GM19328 (cell line): ENCODE measurements around the gene KIAA2012.

Experiments
- ATAC-seq: cut with Tn5 transposase; IDR thresholded peaks from one replicate; pipeline ENCODE4 v1.9.1; 2021; ENCODE audit warnings: mild to moderate bottlenecking, moderate library complexity; ENCODE audit not compliant: unreplicated experiment

The KIAA2012 gene

DNA sequence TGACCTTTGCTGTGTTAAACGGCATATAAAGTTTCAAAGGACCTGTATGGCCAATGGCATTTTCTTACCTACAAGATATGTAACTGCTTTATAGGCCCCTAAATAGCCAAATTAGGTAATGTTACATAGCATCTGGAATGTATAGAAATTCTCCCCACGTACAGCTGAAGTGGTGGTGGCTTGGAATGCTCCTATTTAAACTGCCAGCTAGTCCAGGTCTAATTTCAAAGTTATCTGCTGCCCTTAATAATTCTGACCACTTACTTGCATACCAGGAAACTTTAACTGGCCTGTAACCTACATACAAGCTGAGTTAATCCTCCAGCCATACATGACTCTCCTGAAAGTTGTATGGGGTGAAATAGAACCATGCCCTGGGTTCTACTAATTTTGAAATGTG lies 1.3 kb downstream of the KIAA2012 start:
- ATAC-seq, result no peak

DNA sequence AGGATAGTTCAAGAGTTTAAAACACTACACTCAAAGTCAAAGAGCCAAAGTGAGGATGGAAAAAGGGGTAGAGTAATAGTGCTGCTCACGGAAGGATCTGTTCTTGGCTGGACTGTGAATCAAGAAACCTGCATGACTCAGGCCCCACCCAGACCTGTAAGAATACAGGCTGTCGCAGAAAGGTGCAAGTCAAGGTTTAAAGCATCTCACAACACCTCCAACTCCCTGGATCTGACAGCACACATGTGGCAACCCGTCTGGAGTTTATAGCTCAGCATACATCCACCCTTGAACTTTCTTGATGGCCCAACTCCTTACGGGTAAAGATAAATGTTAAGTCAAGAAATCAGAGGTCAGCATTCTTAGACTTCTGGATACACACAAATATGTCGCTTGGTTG lies 6.3 kb downstream of the KIAA2012 start:
- no peak for ATAC-seq

DNA sequence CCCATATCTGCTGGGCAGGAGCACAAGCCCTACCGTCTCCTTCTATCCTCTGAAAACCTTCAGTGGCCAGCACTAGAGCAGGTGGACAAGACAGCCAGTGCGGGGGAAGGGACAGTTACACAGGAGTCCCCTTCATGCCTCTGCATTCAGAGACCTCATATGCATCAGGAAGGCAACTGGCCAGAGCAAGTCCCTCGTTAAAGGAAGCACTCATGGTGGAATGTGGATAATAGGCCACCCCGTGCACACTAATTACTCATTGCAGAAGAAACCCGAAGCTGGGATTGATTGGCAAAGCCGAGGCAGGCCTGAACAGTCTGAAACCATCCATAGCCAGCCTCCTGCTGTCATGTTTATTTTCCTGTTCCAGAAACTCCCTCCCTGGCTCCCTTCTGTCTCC lies 11.2 kb downstream of the KIAA2012 start:
- ATAC-seq, result no peak

DNA sequence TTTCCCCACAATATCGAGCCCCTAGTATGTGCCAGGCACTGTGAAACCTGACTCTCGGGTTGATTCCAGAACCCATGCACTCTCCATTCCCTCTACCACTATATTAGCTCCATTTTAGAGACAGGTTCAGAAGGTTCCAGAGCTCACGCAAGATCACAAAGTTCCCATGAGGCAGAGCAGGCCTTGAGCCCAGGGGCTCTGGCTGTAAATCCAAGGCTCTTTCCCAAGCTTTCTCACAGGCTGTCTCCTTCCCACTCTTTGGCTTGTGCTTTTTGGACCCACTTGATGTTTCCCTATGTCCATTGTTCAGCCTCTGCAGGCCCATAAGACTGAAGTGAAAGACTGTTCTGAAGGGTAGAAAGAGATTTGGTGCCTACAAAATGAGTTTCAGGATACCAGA lies 15.7 kb downstream of the KIAA2012 start:
- ATAC-seq, result no peak

- ATAC-seq, result no peak
Observed at GRCh38 chr2:202090530-202090929, 17.5 kb downstream of the KIAA2012 start.

GRCh38 chr2:202091476-202091875 lies 18.4 kb downstream of the KIAA2012 start:
- no peak for ATAC-seq

- ATAC-seq, result no peak
Observed at GRCh38 chr2:202094426-202094986, 21.5 kb downstream of the KIAA2012 start.

DNA sequence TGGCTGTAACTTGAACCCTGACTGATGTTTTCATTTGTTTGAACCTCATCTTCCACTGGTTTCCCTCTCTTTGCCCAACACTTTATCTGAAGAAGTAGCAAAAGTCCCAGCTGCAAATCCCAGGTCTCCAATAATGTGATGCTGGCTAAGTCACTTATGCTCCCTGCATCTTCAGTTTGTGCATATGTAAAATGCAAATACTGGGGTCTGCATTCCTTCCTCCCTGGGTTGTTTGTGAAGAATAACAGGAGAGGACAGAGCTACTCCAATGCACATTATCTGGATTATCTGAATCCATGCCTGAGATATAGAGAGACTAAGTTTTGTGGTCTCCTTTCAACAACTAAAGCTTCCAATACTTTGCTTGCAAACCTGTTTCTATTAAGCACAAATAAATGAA lies 22.2 kb downstream of the KIAA2012 start:
- ATAC-seq, result no peak

DNA sequence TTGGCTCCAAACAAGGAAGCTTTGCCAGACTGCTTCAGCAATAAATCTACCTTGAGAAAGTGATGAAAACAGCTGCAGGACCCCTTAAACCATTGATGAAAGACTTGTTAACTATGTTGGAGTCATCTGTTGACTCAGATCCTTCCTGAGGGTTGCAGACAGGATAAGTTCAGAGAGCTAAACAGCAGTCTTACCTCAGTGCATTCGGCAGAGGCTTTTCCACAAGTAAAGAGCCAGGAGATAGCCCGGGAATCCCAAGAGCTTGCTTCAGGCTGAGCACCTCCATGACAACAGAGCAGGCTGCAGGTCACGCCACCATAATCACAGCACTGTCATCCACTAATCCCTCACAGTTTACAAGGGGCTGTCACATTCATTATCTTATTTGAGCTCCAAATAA lies 23.7 kb downstream of the KIAA2012 start:
- no peak for ATAC-seq

DNA sequence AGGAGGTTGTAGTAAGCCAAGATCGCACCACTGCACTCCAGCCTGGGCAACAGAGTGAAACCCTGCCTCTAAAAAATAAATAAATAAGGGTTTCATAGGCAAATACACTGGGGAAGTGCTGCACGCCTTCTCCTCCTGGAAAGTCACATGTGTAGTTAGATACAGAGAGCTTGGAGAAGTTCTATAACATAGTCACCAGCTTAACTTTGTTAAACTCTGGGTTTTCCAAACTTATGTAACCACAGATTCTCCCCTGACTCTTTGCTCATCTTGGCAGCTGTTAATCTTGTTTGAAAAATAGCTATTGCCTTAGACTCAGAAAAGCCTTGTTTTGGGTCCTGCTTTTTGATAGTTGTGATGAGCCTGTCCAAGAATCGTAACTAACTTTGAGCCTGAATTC lies 25.2 kb downstream of the KIAA2012 start:
- ATAC-seq, result no peak

- no peak for ATAC-seq
Observed at GRCh38 chr2:202099515-202099914, 26.5 kb downstream of the KIAA2012 start.

DNA sequence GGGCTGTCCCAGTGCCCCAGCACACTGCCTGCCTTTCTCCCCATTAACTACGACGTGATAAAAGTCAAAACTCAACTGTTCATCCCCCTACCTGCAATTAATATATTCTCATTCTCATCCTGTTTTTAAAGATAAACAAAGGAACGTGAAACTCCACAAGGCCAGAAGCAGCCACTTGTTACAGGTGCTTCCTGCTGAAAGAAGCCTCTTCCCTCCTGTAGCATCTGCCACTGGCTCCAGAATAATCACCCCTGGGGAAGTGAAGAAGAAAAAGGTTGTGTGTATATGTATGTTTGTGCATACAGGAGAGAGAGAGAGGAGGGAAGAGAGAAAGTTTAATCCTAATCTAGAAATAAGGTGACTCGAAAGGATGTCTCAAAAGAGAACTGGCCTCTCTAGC lies 27.1 kb downstream of the KIAA2012 start:
- no peak for ATAC-seq

GRCh38 chr2:202101026-202101579 lies 28.0 kb downstream of the KIAA2012 start:
- ATAC-seq, result no peak

- no peak for ATAC-seq
Observed at GRCh38 chr2:202102425-202103000, 29.5 kb downstream of the KIAA2012 start.

GRCh38 chr2:202104286-202104870 lies 31.3 kb downstream of the KIAA2012 start:
- ATAC-seq, result no peak

DNA sequence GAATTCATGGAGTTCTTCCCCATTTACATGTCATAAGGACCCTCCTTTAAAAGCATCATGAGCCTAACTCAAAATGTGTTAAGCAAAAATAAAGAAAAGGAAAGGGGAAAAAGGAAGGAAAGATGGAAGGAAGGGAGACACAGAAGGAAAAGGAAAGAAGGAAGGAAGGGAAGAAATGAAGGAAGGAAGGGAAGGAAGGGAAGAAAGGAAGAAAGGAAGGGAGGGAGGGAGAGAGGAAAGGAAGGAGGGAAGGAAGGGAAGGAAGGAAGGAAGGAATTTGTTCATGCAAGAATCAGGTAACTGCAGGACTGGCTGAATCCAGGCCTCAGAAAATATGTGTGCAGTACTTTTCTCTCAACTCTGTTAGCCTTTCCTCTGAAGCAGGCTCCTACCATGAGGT lies 32.0 kb downstream of the KIAA2012 start:
- ATAC-seq, result no peak

DNA sequence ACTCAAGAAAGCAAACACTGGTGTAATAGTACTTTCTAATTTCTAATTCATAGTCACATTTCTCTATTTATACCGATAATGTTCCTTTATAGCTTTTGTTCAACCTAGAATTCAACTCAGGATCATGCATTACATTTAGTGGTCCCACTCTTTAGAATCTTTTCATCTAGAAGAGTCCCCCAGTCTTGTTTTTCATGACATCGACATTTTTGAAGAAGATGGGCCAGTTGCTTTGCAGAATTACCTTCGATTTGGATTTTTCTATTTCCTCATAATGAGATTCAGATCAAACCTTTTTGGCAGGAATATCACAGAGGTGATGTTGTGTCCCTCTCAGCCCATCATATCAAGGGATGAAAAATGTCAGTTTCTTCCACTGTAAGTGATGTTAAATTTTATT lies 35.3 kb downstream of the KIAA2012 start:
- no peak for ATAC-seq

GRCh38 chr2:202109139-202109736 lies 36.2 kb downstream of the KIAA2012 start:
- ATAC-seq, result no peak

GRCh38 chr2:202109737-202110184 lies 36.7 kb downstream of the KIAA2012 start:
- ATAC-seq, result no peak

DNA sequence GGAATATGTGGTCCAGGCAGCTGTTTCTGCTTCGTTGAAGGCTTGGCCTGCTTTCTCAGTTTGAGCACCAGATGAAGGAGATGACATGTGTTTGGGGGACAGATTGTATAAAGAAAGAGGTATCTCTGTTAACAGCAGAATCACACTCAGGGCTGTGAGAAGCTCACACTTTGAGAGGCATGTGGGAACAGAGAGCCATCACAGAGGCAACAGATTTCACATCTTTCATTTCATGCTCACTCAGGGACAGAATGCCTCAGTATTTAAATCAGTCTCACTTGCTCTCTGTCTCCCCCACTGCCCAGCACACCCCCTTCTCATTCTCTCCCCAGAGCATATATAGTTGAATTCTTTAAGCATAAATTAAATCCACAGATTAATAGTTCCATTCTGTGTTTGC lies 37.4 kb downstream of the KIAA2012 start:
- ATAC-seq, result no peak

DNA sequence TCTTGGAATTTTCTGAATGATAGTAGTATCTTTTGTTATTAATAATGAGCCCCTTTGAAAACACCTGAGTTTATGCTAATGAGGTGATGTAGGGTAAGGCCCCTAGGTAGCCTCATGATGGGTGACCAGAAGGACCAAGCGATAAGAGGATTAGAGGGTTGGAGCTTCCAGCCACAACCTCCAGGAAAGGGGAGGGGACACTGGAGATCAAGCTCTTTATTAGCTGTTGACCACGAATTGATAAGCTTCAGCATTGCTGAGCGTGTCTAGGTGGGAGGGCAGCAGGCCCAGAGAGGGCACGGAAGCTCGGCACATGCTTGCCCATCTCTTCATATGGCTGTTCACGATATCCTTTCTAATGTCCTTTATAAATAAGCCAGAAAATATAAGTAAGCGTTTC lies 39.0 kb downstream of the KIAA2012 start:
- ATAC-seq, result no peak

- no peak for ATAC-seq
Observed at GRCh38 chr2:202113571-202114142, 40.6 kb downstream of the KIAA2012 start.
